HG03439 (cell line): ENCODE results near the gene ATP13A2.

Source experiments
- ATAC-seq: cut with Tn5 transposase; IDR thresholded peaks from one replicate; pipeline ENCODE4 v1.9.1; 2021; ENCODE audit warnings: mild to moderate bottlenecking, moderate library complexity; ENCODE audit not compliant: unreplicated experiment

Gene ATP13A2

GRCh38 chr1:17004466-17005364 lies 7.0 kb downstream of the ATP13A2 start:
- no peak for ATAC-seq

- ATAC-seq: no peak
Measured at GRCh38 chr1:17002524-17002902, 9.2 kb downstream of the ATP13A2 start.

GRCh38 chr1:17001760-17002523 lies 9.8 kb downstream of the ATP13A2 start:
- ATAC-seq: no peak

GRCh38 chr1:16999863-17000262 lies 11.9 kb downstream of the ATP13A2 start:
- ATAC-seq: no peak

GRCh38 chr1:16998589-16998988 lies 13.1 kb downstream of the ATP13A2 start:
- ATAC-seq: no peak

GRCh38 chr1:16996845-16997244 lies 14.9 kb downstream of the ATP13A2 start:
- ATAC-seq: no peak

- ATAC-seq: no peak
Measured at GRCh38 chr1:16993521-16994038, 18.1 kb downstream of the ATP13A2 start.

GRCh38 chr1:16992675-16993074 lies 19.1 kb downstream of the ATP13A2 start:
- ATAC-seq: no peak

GRCh38 chr1:16992102-16992501 lies 19.6 kb downstream of the ATP13A2 start:
- ATAC-seq: no peak

GRCh38 chr1:16991571-16991970 lies 20.2 kb downstream of the ATP13A2 start:
- no peak for ATAC-seq

GRCh38 chr1:16989676-16990391 lies 21.9 kb downstream of the ATP13A2 start:
- no peak for ATAC-seq

GRCh38 chr1:16988210-16988609 lies 23.5 kb downstream of the ATP13A2 start:
- no peak for ATAC-seq

- no peak for ATAC-seq
Measured at GRCh38 chr1:16986962-16987361, 24.8 kb downstream of the ATP13A2 start.

- no peak for ATAC-seq
Measured at GRCh38 chr1:16986560-16986959, 25.2 kb downstream of the ATP13A2 start.

- ATAC-seq: no peak
Measured at GRCh38 chr1:16986113-16986512, 25.6 kb downstream of the ATP13A2 start.

- ATAC-seq: no peak
Measured at GRCh38 chr1:16984717-16985116, 27.0 kb downstream of the ATP13A2 start.

- no peak for ATAC-seq
Measured at GRCh38 chr1:16983649-16984048, 28.1 kb downstream of the ATP13A2 start.

GRCh38 chr1:16982902-16983301 lies 28.8 kb downstream of the ATP13A2 start:
- no peak for ATAC-seq

- ATAC-seq: no peak
Measured at GRCh38 chr1:16981269-16981849, 30.4 kb downstream of the ATP13A2 start.

GRCh38 chr1:16980473-16981268 lies 31.1 kb downstream of the ATP13A2 start, which contains the start of gene MFAP2:
TSS of gene MFAP2 (minus strand) at chr1:16980620. CDS start at chr1:16978273, 2,347 bp downstream.
- no peak for ATAC-seq
